GM23248 (cell line): ENCODE measurements around the gene AAGAB. TPM values are rescaled to one million over a fixed set of nuclear protein-coding genes. Genes with fewer than 3 reads are reported as not detected.

Experiments
- DNase-seq: peaks from one replicate; pipeline ENCODE4 v3.0.0-alpha.2; 2015
- H2AFZ ChIP-seq: fragments of 200-600 bp; sonication (generic); 2 replicates; pipeline ENCODE4 v1.6.1; 2016; ENCODE audit warnings: antibody characterized with exemption
- H3F3A ChIP-seq: fragments of 200-600 bp; sonication (generic); 2 replicates; pipeline ENCODE4 v1.6.1; 2016; ENCODE audit warnings: mild to moderate bottlenecking, antibody characterized with exemption, mixed run types; ENCODE audit not compliant: insufficient read depth
- H3K27ac ChIP-seq: fragments of 200-600 bp; sonication (generic); 2 replicates; pipeline ENCODE4 v1.5.1; 2016; ENCODE audit warnings: mild to moderate bottlenecking
- H3K27me3 ChIP-seq: fragments of 200-600 bp; sonication (generic); replicated peaks from 2 replicates; pipeline ENCODE4 v1.6.1; 2016; ENCODE audit warnings: mild to moderate bottlenecking; ENCODE audit not compliant: insufficient read depth
- H3K36me3 ChIP-seq: fragments of 200-600 bp; sonication (generic); 2 replicates; pipeline ENCODE4 v1.6.1; 2016; ENCODE audit warnings: low read depth, mild to moderate bottlenecking
- H3K4me1 ChIP-seq: fragments of 200-600 bp; sonication (generic); 2 replicates; pipeline ENCODE4 v1.6.1; 2016; ENCODE audit warnings: mild to moderate bottlenecking; ENCODE audit not compliant: insufficient read depth
- H3K4me2 ChIP-seq: fragments of 200-600 bp; sonication (generic); one replicate; pipeline ENCODE4 v1.6.1; 2016; ENCODE audit warnings: mild to moderate bottlenecking; ENCODE audit not compliant: unreplicated experiment
- H3K4me3 ChIP-seq: fragments of 200-600 bp; sonication (generic); 2 replicates; pipeline ENCODE4 v1.5.1; 2016; ENCODE audit warnings: mild to moderate bottlenecking
- H3K79me2 ChIP-seq: fragments of 200-600 bp; sonication (generic); 2 replicates; pipeline ENCODE4 v1.6.1; 2016; ENCODE audit warnings: mild to moderate bottlenecking; ENCODE audit not compliant: insufficient read depth
- H3K9ac ChIP-seq: fragments of 200-600 bp; sonication (generic); 2 replicates; pipeline ENCODE4 v1.6.1; 2016; ENCODE audit warnings: mild to moderate bottlenecking
- H3K9me2 ChIP-seq: fragments of 200-600 bp; sonication (generic); 2 replicates; pipeline ENCODE4 v1.6.1; 2016; ENCODE audit warnings: mixed run types, mild to moderate bottlenecking, moderate library complexity; ENCODE audit not compliant: insufficient read depth
- H3K9me3 ChIP-seq: fragments of 200-600 bp; sonication (generic); one replicate; pipeline ENCODE4 v1.6.1; 2017; ENCODE audit warnings: low read depth
- H4K20me1 ChIP-seq: fragments of 200-600 bp; sonication (generic); 2 replicates; pipeline ENCODE4 v1.6.0; 2016; ENCODE audit not compliant: insufficient read depth
- EZH2 ChIP-seq: fragments of 200-600 bp; sonication (generic); IDR thresholded peaks from 2 replicates; pipeline ENCODE4 v1.6.1; 2018; ENCODE audit warnings: antibody characterized with exemption, mild to moderate bottlenecking; ENCODE audit not compliant: insufficient read depth, poor library complexity, severe bottlenecking
- EZH2phosphoT487 ChIP-seq: fragments of 200-600 bp; sonication (generic); IDR thresholded peaks from 2 replicates; pipeline ENCODE4 v1.6.1; 2018; ENCODE audit warnings: antibody characterized with exemption, moderate library complexity, mild to moderate bottlenecking, low read depth; ENCODE audit not compliant: insufficient read depth
- WGBS, 2 experiments: methylation state at CpG; one replicate each; pipeline ENCODE4 v1.1.6; 2015 to 2017; ENCODE audit warnings: low lambda C conversion rate in 2 of 2, low coverage in 1 of 2; ENCODE audit errors: missing lambda C conversion rate in 2 of 2; 5-methylcytosine and 5-hydroxymethylcytosine counted together
- in situ Hi-C: fragments of 300-500 bp; cut with MboI; formaldehyde crosslinking; loops from 2 replicates; pipeline ENCODE4 v1.15.0; 2020
- polyA plus RNA-seq: library from polyadenylated mRNA; unstranded; fragments of >200 nt; fragmentation: Nextera tagmentation; extraction: Ambion mirVana; gene quantifications from 2 replicates; pipeline ENCODE4 v1.2.1, GENCODE V29; 2016
- total RNA-seq: library from RNA; depleted of rRNA; stranded (reverse); fragments of >200 nt; shearing (Covaris generic); gene quantifications from 2 replicates; pipeline ENCODE4 v1.2.3, GENCODE V29; 2014

Gene AAGAB
- total and polyA plus RNA-seq, 2 experiments from 2014 or later: 40.9 to 43.3 TPM

DNA sequence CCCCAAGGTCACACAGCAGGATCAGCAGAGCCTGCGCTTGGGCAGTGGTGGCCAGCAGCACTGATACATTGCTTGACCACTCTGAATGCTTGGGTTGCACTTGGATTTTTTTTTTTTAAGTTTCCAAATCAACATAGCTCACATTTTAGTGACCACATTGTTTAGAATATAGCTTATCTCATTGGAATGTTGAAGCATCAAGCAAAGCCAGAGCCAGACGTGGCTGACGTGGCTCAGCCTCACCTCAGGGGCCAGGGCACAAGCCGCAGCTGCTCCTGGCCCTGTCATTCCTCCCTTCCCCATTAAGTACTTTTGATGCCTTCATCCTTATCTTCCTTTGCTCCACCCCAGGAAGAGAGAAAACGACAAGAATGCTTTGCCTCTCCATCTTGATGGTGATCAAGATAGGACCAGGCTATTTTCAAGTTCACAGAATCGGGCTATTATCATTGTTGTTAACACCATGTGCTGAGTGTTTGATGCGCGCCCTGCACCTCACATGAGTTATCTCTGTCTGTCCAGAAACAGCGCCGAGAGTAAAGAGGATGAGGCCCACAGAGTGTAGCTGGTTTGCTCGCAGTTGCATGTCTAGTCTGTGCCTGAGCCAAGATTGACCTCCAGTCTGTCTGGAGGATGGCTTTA lies 75.8 kb downstream of the AAGAB start:
- H3K79me2 ChIP-seq: peaks cover 30% of the 10 kb centered on the region
- peak overlapping the region; percentile 75 for H3K9ac ChIP-seq
- no peak for TF ChIP-seq EZH2phosphoT487
- no peak for TF ChIP-seq EZH2
- peaks cover 27% of the 10 kb centered on the region; the same call in 1 of the 2 replicates for H3K36me3 ChIP-seq
- in situ Hi-C loops: no loop called here
- no peaks in the 10 kb centered on the region for H3K9me3 ChIP-seq
- peak overlapping the region; percentile 69 for H3K4me2 ChIP-seq
- WGBS, 2 experiments: 36 to 40% methylated on average over 11 of the region's 11 CpGs
- no peak overlapping the region for H3K4me3 ChIP-seq
- no peaks in the 10 kb centered on the region for H4K20me1 ChIP-seq
- peaks cover 47% of the 10 kb centered on the region for H3K4me1 ChIP-seq
- H3K9me2 ChIP-seq: no peaks in the 10 kb centered on the region
- H2AFZ ChIP-seq: no peak overlapping the region
- H3F3A ChIP-seq: peaks cover 47% of the 10 kb centered on the region
- DNase-seq: peak; percentile 96
- H3K27ac ChIP-seq: peak overlapping the region; percentile 84
- no peaks in the 10 kb centered on the region for H3K27me3 ChIP-seq

- Histone ChIP-seq H3K79me2 (peaks cover 39% of the 10 kb centered on the region), H3K36me3 (peaks cover 28% of the 10 kb centered on the region; the same call in 1 of the 2 replicates), H3K9me2 (no peaks in the 10 kb centered on the region), H3K9me3 (no peaks in the 10 kb centered on the region), H3K27ac (peak overlapping the region; percentile 84), H3K4me3 (no peak overlapping the region), H3F3A (peaks cover 42% of the 10 kb centered on the region), H3K27me3 (no peaks in the 10 kb centered on the region), H2AFZ (no peak overlapping the region), H3K9ac (peak overlapping the region; percentile 75), H3K4me2 (no peak overlapping the region), H3K4me1 (peaks cover 41% of the 10 kb centered on the region), H4K20me1 (no peaks in the 10 kb centered on the region)
- in situ Hi-C loops: no loop called here
- TF ChIP-seq EZH2 (no peak), EZH2phosphoT487 (no peak)
- DNase-seq: peak; percentile 46
- 79% methylated on average over 6 of the region's 6 CpGs for WGBS, 2 experiments
Observed at GRCh38 chr15:67177752-67178151, 76.7 kb downstream of the AAGAB start.

- Histone ChIP-seq H3K4me2 (no peak overlapping the region), H3K9ac (0 out of 2 replicates have a peak overlapping the region, but pooled peaks have one; percentile 16), H3K36me3 (peaks cover 23% of the 10 kb centered on the region; the same call in 1 of the 2 replicates), H3K27ac (peak overlapping the region; percentile 23; the same call in 1 of the 2 replicates), H3K9me2 (no peaks in the 10 kb centered on the region), H3K9me3 (no peaks in the 10 kb centered on the region), H4K20me1 (no peaks in the 10 kb centered on the region), H3F3A (peaks cover 42% of the 10 kb centered on the region), H3K27me3 (no peaks in the 10 kb centered on the region), H3K4me1 (peaks cover 50% of the 10 kb centered on the region), H2AFZ (no peak overlapping the region), H3K4me3 (no peak overlapping the region), H3K79me2 (peaks cover 41% of the 10 kb centered on the region)
- in situ Hi-C loops: no loop called here
- no peak for TF ChIP-seq EZH2
- no peak for TF ChIP-seq EZH2phosphoT487
- DNase-seq: no peak
- 59 to 63% methylated on average over 14 of the region's 14 CpGs for WGBS, 2 experiments
Observed at GRCh38 chr15:67176195-67176971, 78.1 kb downstream of the AAGAB start.

- Histone ChIP-seq H2AFZ (no peak overlapping the region), H3K4me1 (peaks cover 51% of the 10 kb centered on the region), H3K9ac (0 out of 2 replicates have a peak overlapping the region, but pooled peaks have one; percentile 16), H3K27me3 (no peaks in the 10 kb centered on the region), H3K79me2 (peaks cover 48% of the 10 kb centered on the region), H3F3A (peaks cover 49% of the 10 kb centered on the region), H3K27ac (peak overlapping the region; percentile 23; the same call in 1 of the 2 replicates), H3K4me2 (no peak overlapping the region), H3K9me3 (no peaks in the 10 kb centered on the region), H3K9me2 (no peaks in the 10 kb centered on the region), H3K4me3 (no peak overlapping the region), H4K20me1 (no peaks in the 10 kb centered on the region), H3K36me3 (peaks cover 30% of the 10 kb centered on the region; the same call in 1 of the 2 replicates)
- DNase-seq: peak; percentile 52
- 41% methylated on average over 10 to 11 of the region's 11 CpGs for WGBS, 2 experiments
- TF ChIP-seq EZH2phosphoT487 (no peak), EZH2 (no peak)
- in situ Hi-C loops: no loop called here
Observed at GRCh38 chr15:67175643-67176071, 78.8 kb downstream of the AAGAB start.
